Measurements from ENCODE around the gene PALLD. TPM values are rescaled to one million over a fixed set of nuclear protein-coding genes. Genes with fewer than 3 reads are reported as not detected.
"Not testable (repeated sequence)": the region's sequence is repeated elsewhere in the genome, so short reads cannot be mapped to it uniquely, and the experiment has no call there.

Gene PALLD
- total RNA-seq, 1 experiment from 2014 or later: 91.8 TPM

DNA sequence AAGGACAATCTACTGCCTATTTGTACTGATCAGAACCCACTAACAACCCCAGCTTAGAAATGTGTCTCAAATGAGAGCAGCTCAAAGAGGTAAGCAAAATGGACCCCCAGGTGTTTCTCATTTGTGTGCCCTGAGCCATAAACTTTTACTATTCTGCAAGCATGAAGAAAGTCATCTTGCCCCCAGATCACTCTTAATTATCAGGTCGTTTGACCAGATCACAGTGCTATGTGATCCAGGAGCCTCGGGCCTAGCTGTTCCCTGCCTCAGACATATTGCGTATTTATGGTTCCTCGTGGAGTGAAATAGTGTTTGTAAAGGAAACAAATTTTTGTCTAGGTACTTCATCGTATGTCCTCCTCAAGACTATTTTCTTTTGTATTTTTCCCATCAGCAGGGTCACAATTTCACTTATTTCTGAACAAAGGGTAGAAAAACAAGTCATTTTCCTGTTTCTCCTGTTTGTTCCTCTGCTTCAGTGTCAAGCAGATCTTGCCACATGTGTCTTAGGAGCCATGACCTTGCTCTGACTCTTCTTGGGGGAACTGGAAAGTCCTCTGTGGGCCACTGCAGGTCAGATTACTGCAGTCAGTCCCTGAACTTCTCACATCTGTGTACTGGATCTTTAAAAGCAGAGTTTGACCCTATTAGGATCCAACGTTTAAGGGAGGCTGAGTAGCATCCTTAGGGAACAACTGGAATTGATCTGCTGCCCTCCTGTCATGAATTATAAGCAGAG is 194.9 kb downstream of the PALLD start:
- DNase-seq (ENCODE audit: extremely low read depth, low read depth): no peak

DNA sequence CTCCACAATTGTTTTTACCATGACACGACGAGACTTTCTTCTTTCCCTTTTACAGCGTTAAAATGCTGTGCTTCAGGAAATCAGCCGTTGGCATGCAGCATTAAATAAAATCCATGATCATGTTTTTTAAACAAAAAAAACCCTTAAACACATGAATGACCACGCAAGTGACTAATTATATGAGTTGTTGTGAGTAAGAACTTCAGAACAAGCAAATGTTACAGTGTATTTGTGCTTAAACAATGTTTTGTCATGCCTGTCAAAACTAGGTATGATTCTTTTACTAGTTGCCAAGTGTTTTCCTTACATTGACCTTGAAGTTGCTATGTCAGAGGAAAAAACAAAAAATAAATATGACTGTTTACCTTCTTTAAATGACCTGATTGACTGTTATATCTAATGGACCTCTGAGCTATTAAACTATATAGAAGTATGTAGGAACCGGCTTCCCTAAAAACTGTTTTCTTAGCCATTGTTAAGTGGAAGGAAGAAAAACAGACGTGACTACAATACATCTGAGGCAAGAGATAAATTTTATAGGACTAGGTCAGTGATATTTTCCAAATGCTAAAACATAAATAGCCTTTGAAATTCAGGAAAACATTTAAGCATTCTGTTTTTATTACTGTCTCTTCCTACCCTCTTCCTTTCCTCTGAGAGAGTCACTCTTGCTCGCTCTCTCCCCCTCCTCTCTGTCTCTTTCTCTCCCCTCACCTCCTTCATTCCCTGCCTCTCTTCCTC is 197.1 kb downstream of the PALLD start:
- no peak for DNase-seq (ENCODE audit: extremely low read depth, low read depth)

DNA sequence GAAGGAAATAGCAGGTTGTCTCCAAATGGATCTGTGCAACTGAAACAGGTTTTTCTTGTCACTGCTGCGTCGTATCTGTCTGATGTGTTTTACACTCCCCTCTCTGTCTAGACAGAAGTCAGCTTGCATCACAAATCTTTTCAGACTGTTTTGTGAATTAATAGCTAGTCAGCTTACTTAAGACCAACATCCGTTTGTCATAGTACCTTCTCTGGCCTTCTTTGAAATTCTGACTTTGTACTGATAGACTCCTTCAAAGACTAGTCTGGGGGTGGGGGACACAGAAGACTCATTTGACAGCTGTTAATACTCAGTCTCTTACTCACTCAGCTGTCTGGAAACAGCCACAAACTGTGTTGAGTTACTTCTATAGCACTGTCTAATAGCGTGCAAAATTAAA is 197.8 kb downstream of the PALLD start:
- DNase-seq (ENCODE audit: extremely low read depth, low read depth): no peak

DNA sequence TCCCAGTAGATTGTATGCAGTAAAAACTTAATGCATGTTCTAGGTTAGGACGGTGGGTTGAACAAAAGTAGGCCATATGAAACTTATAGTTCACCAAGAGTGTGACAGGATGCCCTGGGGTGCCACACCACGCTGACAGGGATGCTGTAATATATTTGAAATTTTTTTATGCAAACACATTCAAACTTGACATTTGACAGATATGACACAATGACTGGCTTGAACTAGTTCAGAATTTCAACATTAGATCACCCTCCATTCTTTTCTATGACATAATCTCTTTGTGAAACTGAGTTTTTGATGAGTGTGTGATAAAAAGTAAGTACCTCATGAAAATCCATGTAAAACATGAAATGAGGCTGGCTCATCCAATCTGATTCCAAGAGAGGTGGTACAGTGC is 198.4 kb downstream of the PALLD start:
- DNase-seq (ENCODE audit: extremely low read depth, low read depth): no peak

DNA sequence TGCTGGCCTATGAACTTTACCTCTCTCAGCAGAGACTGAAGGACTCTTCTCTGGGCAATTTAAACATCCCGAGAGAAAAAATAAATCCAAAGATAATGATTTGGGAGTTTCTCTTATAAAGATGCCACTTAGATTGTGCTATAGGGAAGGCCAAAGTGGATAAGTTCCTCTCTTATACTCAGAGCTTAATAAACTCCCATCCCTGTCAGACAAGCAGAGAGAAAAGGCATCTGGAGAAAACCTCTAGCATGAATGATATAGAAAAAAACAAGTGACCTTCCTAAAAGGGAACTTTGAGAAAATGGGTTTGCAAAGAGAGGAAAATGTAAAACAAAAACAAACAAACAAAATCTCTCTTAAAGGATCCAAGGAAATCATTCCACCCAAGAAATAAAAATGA is 199.4 kb downstream of the PALLD start:
- no peak for DNase-seq (ENCODE audit: extremely low read depth, low read depth)

DNA sequence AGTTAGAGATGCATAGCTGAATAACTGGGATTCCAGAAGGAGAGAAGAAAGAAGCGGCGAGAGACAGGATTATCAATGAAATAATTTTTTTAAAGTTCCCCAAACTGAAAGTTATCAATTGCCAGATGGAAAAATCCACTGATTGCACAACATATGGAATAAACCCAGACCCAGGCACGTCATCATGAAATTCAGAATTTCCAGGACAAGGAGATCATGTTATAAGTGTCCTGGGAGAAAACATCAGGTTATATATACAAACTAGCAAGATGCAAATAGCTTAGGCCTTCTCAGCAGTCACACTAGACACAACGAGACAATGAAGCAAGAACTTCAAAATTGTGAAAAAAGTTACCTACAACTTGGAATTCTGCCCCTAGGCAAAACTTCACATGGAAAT is 200.0 kb downstream of the PALLD start:
- no peak for DNase-seq (ENCODE audit: extremely low read depth, low read depth)

DNA sequence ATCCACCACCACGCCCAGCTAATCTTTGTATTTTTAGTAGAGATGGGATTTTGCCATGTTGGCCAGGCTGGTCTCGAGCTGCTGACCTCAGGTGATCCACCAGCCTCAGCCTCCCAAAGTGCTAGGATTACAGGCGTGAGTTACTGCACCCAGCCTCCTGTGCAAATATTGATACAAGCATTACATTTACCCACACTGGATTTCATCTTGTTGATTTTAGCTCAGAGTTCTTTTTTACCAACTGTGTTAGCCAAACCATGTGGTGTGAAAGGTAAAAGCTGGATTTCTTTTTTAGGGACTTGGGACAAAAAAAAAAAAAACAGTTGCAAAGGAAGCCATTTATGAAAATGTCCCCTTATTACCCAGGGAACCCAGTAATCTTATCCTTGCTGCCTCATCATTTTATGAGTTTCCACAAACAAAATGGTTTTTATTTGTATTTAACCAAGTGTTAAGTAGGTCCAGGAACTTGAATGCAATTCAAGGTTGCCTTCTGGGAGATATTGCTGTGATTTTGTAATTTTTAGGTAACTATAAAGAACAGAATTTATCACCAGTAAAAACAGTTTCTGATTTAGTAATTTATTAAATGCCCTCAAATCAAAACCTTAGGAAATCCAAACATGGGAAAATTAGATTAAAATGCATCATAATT is 202.5 kb downstream of the PALLD start:
- peak; percentile 6 for DNase-seq (ENCODE audit: extremely low read depth, low read depth)

DNA sequence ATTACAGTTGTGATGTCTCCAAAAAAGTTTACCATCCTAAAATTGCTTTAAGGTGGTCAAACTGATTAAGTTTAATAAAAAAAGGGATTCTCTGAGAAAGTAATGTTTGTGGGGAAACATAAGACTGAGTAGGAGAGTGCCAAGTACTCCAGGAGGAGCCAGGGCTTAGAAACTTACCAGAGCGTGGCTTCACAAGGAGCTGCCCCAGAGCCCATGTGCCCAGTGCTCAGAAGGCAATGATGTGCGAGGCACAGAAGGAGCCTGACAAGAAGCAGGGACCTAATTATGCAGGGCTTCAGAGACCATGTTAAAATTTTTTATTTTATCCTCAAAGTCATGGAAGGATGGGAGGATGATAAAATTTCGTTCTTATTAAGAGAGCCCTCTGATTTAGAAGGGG is 204.2 kb downstream of the PALLD start:
- DNase-seq (ENCODE audit: extremely low read depth, low read depth): no peak

DNA sequence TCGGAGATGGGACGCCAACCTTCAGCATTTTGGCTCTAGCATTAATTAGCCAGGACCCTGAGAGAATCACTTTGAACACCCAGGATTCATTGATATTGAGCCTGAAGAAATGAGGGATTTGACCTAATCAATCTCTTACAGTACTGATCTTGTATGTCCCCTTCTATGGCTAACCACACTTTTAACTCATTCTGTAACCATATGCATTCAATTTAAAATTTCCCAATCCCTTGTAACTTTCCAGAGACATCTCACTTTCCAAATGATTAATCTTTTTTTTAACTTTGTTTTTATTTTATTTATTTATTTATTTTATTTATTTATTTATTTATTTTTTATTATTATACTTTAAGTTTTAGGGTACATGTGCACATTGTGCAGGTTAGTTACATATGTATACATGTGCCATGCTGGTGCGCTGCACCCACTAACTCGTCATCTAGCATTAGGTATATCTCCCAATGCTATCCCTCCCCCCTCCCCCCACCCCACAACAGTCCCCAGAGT is 205.8 kb downstream of the PALLD start:
- DNase-seq (ENCODE audit: extremely low read depth, low read depth): not testable (repeated sequence)

DNA sequence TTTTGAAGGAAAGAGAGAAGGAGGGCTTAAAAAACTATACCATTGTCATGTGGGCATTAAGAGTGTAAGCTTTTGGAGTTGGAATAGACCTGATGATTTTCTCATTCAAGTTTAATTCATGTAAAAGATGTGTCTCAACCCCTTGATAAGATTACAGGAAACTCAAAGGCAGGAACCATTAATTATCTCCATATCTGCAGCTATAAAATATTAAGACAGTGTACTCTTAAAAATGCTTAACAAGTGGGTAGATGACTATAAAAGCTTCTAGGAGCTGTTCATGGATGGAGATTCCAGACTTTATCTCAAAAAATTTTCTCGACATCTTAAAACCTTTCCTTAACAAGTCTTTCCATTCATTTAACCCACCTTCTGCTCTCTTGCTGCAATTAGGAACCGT is 208.3 kb downstream of the PALLD start:
- DNase-seq (ENCODE audit: extremely low read depth, low read depth): no peak

DNA sequence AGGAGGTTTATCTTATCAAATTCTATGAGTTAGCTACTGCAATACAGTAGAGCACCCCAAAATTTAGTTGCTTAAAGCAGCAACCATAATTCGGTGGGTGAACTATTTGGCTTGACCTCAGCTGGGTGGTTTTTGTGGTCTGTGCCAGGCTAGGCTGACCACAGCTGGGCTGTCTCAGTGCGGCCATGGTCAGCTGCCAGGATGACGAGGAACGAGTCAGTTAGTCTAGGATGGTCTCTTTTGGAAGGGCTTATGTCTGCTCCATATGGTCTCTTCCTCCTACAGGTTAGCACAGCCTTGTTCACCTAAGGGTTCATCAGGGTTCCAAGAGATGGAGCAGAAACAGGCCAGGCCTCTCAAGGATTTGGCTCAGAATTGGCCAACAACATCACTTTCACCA is 210.4 kb downstream of the PALLD start:
- no peak for DNase-seq (ENCODE audit: extremely low read depth, low read depth)

DNA sequence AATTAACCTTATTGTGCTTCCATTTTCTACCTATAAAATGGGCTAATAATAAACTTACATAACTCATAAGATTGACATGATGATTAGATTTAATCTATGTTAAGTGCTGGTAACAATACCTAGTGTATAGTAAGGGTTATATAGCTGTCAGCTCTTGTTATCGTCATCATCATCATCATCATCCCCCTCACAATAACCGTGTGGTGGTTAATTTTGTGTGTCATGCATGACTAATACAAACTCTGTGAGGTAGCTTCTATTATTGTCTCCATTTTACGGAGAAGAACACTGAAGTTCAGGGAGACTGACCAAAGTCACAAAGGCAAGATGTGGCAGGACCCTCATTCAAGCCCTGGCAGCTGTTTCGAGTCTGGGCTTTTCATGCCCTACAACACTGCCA is 211.3 kb downstream of the PALLD start:
- no peak for DNase-seq (ENCODE audit: extremely low read depth, low read depth)

DNA sequence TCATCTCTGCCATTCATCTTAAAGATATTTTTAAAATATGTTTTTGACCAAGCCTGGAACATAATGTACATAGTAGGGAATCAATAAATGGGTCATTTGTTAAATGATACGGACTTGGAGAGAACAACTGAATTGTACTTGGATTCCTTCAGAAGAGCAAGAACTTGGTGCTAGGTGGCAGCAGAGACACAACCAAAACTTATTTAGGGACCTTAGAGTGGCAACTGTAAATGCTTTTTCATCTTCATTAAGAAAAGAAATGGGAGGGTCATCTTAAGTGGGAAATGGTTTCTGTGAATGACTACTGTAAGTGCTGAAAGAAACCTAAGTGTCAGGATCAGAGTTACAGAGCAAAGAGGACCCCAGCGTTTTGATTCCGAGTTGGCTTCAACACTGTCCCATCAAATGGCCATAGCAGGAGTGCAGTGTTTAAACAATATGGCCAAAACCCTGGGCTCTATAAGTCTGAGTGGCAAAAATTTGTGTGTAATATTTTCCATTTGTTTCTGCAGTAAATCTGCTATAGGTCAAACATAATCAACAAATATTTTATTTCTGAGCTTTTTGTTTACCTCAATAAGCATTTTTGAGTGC is 213.6 kb downstream of the PALLD start:
- no peak for DNase-seq (ENCODE audit: extremely low read depth, low read depth)

DNA sequence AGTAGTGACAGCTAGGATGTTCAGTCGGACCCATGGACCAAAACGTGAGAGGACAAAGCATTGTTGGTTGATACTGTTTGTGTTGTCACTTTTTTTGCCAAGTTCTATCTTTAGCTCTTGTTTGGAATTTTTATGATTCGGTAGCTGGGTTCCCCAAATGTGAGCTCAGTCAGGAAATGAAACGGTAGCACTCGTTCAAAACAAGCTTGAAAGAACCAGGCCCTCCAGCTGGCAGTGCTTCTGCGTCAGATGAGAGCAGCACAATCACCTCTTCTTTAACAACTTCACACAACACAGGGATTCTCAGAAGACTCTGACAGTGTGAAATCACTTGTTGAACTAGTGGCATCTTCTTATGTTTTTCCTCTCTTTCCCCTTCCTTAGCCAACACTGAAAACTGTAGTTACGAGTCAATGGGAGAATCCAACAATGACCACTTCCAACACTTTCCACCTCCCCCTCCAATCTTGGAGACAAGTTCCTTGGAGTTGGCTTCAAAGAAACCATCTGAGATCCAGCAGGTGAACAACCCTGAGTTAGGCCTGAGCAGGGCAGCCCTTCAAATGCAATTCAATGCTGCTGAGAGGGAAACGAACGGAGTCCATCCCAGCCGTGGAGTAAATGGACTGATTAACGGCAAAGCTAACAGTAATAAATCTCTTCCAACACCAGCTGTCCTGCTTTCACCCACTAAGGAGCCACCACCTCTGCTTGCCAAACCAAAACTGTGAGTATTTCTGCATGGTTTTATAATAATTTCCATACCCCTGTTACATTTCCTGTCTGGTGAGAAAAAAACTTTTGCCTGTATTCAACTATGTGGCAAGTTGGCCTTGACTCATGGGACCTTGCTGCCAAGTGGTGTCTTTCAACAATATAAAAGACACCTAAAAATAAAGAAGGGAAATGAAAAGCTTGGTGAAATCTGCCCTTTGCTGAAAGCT is 214.6 kb downstream of the PALLD start:
- no peak for DNase-seq (ENCODE audit: extremely low read depth, low read depth)

DNA sequence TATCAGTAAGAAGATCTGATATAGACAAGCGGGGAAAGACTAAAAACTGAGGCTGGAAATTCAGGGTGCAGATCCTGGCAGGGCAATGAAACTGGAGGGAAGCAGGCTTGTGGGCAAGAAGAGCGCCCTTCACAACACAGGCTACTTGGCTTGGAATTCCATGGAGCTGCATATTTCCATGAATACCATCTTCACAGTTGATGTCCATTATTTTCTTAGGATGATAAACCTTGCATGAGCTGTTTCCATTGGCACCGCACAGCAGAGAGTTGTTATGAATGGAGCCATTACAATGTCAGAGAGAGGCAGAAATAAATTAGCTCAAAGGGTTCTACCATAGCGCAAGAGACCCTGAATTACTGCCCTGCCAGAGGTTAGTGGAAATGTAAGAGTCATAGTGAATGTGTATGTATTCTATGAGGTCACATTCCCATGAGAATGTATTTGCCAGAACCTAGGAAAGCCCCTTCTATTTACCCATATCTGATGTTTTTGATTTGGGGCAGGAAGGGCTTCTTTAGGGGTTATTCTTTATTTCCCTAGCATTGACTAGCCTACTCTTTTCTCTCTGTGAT is 215.6 kb downstream of the PALLD start:
- no peak for DNase-seq (ENCODE audit: extremely low read depth, low read depth)

DNA sequence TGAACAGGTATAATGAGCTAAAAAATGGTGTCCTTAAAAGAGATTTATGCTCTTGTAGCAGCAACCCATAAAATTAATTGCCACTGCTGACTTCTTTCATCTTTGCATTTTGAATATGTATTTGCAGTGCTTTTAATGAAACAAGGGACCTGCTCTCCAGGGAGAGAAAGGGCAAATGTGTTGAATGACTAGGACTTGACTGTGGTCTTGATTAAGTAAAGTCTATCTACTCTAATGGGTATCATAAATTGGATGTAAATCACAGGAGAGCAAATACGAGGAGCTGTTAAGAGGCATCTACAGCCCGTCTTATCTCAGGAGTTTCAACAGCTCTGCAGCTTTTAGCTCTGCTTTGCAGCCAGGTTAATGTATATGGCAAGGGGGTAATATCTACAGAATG is 216.4 kb downstream of the PALLD start:
- no peak for DNase-seq (ENCODE audit: extremely low read depth, low read depth)

DNA sequence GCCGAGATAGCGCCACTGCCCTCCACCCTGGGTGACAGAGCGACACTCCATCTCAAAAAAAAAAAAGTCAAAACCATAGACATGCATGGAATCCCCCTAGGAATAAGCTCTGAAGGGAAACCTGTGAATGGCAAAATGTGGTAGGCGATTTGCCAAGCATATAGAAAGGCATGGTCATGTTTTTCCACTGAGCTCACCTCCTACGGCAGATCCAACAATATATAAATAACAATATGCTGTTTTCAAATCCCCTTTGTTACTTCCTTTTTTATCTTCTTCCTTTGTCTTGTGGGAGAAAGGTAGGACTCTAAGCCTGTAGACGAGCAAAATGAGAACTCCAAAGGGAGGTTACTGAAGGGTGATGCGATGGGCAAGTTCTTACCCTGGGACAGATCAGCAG is 219.0 kb downstream of the PALLD start:
- DNase-seq (ENCODE audit: extremely low read depth, low read depth): no peak

DNA sequence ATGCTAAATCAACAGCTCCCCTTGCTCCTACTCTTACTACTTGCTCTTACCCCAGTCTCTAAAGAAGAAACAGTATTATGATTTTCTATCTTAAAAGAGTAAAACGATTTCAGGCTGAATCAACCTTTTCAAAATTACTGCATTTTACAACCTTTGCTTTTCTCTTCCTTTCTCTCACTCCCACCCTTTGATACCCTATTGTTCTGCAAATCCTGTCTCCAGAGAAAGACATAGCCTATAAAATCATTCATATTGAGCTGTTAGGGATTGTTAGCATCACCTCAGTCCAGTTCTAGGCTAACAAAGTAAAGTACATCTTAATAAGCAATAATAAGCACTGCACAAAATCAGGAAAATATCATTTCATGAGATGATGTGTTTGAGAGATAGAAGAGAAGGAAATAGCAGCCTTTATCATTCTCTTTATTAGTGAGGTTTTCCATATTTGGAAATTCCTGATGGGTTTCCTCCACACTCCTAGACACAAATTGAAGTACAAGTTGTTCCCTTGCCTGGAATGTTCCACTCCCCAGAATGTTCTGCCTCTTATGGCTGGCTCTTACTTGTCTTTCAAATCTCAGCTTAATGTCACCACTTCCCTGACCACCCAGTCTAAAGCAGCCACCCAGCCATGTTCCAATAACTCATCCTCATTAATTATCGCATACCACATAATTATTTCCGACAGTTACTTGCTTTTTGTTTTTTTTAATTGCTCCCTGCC is 219.7 kb downstream of the PALLD start:
- no peak for DNase-seq (ENCODE audit: extremely low read depth, low read depth)

DNA sequence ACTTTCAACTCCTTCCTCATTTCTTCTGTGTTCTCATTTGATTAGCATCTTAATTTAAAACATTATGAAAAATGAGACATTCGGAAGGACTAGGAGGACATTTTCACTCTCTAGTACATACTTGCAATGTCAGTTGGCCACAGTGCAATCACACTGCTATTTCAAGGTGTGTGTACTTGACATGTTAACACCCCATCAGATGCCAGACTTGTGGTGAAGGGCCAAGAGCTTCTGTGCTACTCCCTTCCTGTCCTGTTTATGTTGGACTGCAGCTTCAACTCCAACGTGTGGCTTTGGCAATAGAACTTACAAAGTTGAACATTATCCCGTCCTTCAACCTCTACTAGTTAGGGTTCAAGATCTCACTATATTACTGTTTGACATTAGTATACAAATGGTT is 221.0 kb downstream of the PALLD start:
- no peak for DNase-seq (ENCODE audit: extremely low read depth, low read depth)

All from NCI-H460 (cell line).